ENCODE results near the gene HDAC11. TPM values are rescaled to one million over a fixed set of nuclear protein-coding genes. Genes with fewer than 3 reads are reported as not detected.

HDAC11 gene
- total RNA-seq, 1 experiment from 2014 or later = 7.0 TPM

- no peaks in the 10 kb centered on the region for H3K9me3 ChIP-seq (ENCODE audit: control insufficient read depth, low read depth, low read length)
- no peak overlapping the region for H4K8ac ChIP-seq (replicated peaks; ENCODE audit: insufficient read length, low read depth, low read length)
- no peak overlapping the region for H2AFZ ChIP-seq (ENCODE audit: low read length)
- Mint-ChIP-seq H3K4me3 (no peak overlapping the region), H3K27ac (no peak overlapping the region), H3K36me3 (ENCODE audit: insufficient read depth in 1 of 3, low read depth in 3 of 3) (no peaks in the 10 kb centered on the region), H3K9me3 (peaks cover 0 to 3% of the 10 kb centered on the region in 2 experiments; a peak in 2 of 5 replicates), H3K27me3 (ENCODE audit: low read depth) (peaks cover 11% of the 10 kb centered on the region), H3K4me1 (peaks cover 22 to 26% of the 10 kb centered on the region in 2 experiments)
- H2BK5ac ChIP-seq (ENCODE audit: insufficient read length, low read length) = no peak overlapping the region
- H3K27me3 ChIP-seq (ENCODE audit: insufficient read depth, low read length) = no peaks in the 10 kb centered on the region
- H4K91ac ChIP-seq (ENCODE audit: insufficient read length, low read depth, low read length) = no peak overlapping the region
- peaks cover 3% of the 10 kb centered on the region; the same call in 1 of the 2 replicates for H3K4me1 ChIP-seq (ENCODE audit: insufficient read depth, low read length)
- H4K20me1 ChIP-seq (ENCODE audit: control insufficient read depth, insufficient read depth, insufficient read length) = no peaks in the 10 kb centered on the region
- H3T11ph ChIP-seq (ENCODE audit: low read length) = no peak overlapping the region
- H3K23ac ChIP-seq (ENCODE audit: insufficient read length, low read depth, low read length) = no peak overlapping the region
- no peaks in the 10 kb centered on the region for H3K23me2 ChIP-seq (ENCODE audit: insufficient read length, low read depth, low read length, poor library complexity, severe bottlenecking)
- no peak overlapping the region for H2AK5ac ChIP-seq (ENCODE audit: insufficient read length, low read length)
- no peak overlapping the region for H3K4ac ChIP-seq (ENCODE audit: low read depth, low read length)
- no peak overlapping the region for H3K18ac ChIP-seq (ENCODE audit: insufficient read length, low read depth, low read length)
- WGBS (ENCODE audit: extremely low coverage, insufficient read length, low lambda C conversion rate) = no CpG with 5 or more reads among the region's 5 CpGs
- H3K56ac ChIP-seq (ENCODE audit: insufficient read length, low read depth, low read length) = no peak overlapping the region
- TF ChIP-seq CTCF (conservative IDR thresholded peaks at IDR 0.05) = no peak
- DNase-seq = no peak
- H3K14ac ChIP-seq (ENCODE audit: insufficient read depth, low read length) = no peak overlapping the region
- H2BK20ac ChIP-seq (ENCODE audit: low read depth, low read length, poor library complexity, severe bottlenecking) = no peak overlapping the region
- no peaks in the 10 kb centered on the region for H3K79me2 ChIP-seq (ENCODE audit: insufficient read depth, low read length)
- no peak overlapping the region for H4K5ac ChIP-seq (ENCODE audit: insufficient read length, low read depth, low read length)
- H3K27ac ChIP-seq (ENCODE audit: insufficient read length, low read depth, low read length) = no peak overlapping the region
- H3K4me2 ChIP-seq (ENCODE audit: insufficient read depth, insufficient read length, low read length) = no peak overlapping the region
- H3K9ac ChIP-seq (ENCODE audit: extremely low read depth, insufficient read length, low read length) = no peak overlapping the region
- H2BK12ac ChIP-seq (ENCODE audit: insufficient read length, low read depth, low read length) = no peak overlapping the region
- H3K79me1 ChIP-seq (ENCODE audit: insufficient read depth, low read depth, low read length, poor library complexity, severe bottlenecking) = no peaks in the 10 kb centered on the region
- H2BK15ac ChIP-seq (ENCODE audit: low read depth, low read length) = no peak overlapping the region
- no peak overlapping the region for H2BK120ac ChIP-seq (ENCODE audit: low read depth, low read length, poor library complexity, severe bottlenecking)
These were observed 52.5 kb downstream of the HDAC11 start for GRCh38 chr3:13532631-13533030.

Data from H9 (cell line).